ENCODE data around the gene STX2. TPM values are rescaled to one million over a fixed set of nuclear protein-coding genes. Genes with fewer than 3 reads are reported as not detected.
"Not testable (repeated sequence)": the region's sequence is repeated elsewhere in the genome, so short reads cannot be mapped to it uniquely, and the experiment has no call there.

The STX2 gene
- total RNA-seq, 1 donor from 2014 or later = 16.5 TPM

GRCh38 chr12:130858084-130858483, 19.0 kb upstream of the STX2 start:
- Histone ChIP-seq H3K27me3 (no peaks in the 10 kb centered on the region), H3K9me3 (no peaks in the 10 kb centered on the region), H3K4me3 (no peak overlapping the region), H3K27ac (no peak overlapping the region), H3K36me3 (no peaks in the 10 kb centered on the region), H3K4me1 (no peaks in the 10 kb centered on the region)
- DNase-seq (ENCODE audit: extremely low spot score in 2 of 2) = no peak
- TF ChIP-seq POLR2A (IDR thresholded peaks at IDR 0.05) (no peak), POLR2AphosphoS5 (IDR thresholded peaks at IDR 0.05; ENCODE audit: insufficient read depth in 1 of 2, low read depth in 1 of 2) (no peak), CTCF (IDR thresholded peaks at IDR 0.05) (no peak)
- intact Hi-C loops (cut with DNase I) = no loop called here

- no peak for DNase-seq (ENCODE audit: extremely low spot score in 2 of 2)
- no peaks in the 10 kb centered on the region for H3K27me3 ChIP-seq
- H3K4me3 ChIP-seq = no peak overlapping the region
- no peaks in the 10 kb centered on the region for H3K4me1 ChIP-seq
- H3K9me3 ChIP-seq = no peaks in the 10 kb centered on the region
- intact Hi-C loops (cut with DNase I) = no loop called here
- no peaks in the 10 kb centered on the region for H3K36me3 ChIP-seq
- no peak overlapping the region for H3K27ac ChIP-seq
- TF ChIP-seq CTCF (IDR thresholded peaks at IDR 0.05) (no peak), POLR2A (IDR thresholded peaks at IDR 0.05) (no peak), POLR2AphosphoS5 (IDR thresholded peaks at IDR 0.05; ENCODE audit: insufficient read depth in 1 of 2, low read depth in 1 of 2) (no peak)
These were observed 17.0 kb upstream of the STX2 start for GRCh38 chr12:130856088-130856487.

- no peak overlapping the region for H3K4me3 ChIP-seq
- no peak for TF ChIP-seq CTCF (IDR thresholded peaks at IDR 0.05)
- TF ChIP-seq POLR2A (IDR thresholded peaks at IDR 0.05) = no peak
- no peak for TF ChIP-seq POLR2AphosphoS5 (IDR thresholded peaks at IDR 0.05; ENCODE audit: insufficient read depth in 1 of 2, low read depth in 1 of 2)
- no peaks in the 10 kb centered on the region for H3K4me1 ChIP-seq
- no peak for DNase-seq (ENCODE audit: extremely low spot score in 2 of 2)
- no peaks in the 10 kb centered on the region for H3K27me3 ChIP-seq
- H3K27ac ChIP-seq = no peak overlapping the region
- H3K9me3 ChIP-seq = no peaks in the 10 kb centered on the region
- intact Hi-C loops (cut with DNase I) = no loop called here
- no peaks in the 10 kb centered on the region for H3K36me3 ChIP-seq
These were observed 11.5 kb upstream of the STX2 start for GRCh38 chr12:130850418-130851021.

GRCh38 chr12:130849561-130850417, 10.7 kb upstream of the STX2 start:
- no peaks in the 10 kb centered on the region for H3K9me3 ChIP-seq
- H3K4me1 ChIP-seq = no peaks in the 10 kb centered on the region
- intact Hi-C loops (cut with DNase I) = no loop called here
- no peaks in the 10 kb centered on the region for H3K27me3 ChIP-seq
- TF ChIP-seq POLR2A (IDR thresholded peaks at IDR 0.05) (no peak), CTCF (IDR thresholded peaks at IDR 0.05) (no peak), POLR2AphosphoS5 (IDR thresholded peaks at IDR 0.05; ENCODE audit: insufficient read depth in 1 of 2, low read depth in 1 of 2) (no peak)
- no peaks in the 10 kb centered on the region for H3K36me3 ChIP-seq
- H3K4me3 ChIP-seq = no peak overlapping the region
- no peak for DNase-seq (ENCODE audit: extremely low spot score in 2 of 2)
- H3K27ac ChIP-seq = no peak overlapping the region

- intact Hi-C loops (cut with DNase I); H3K4me1 ChIP-seq; H3K4me3 ChIP-seq; H3K36me3 ChIP-seq; H3K27ac ChIP-seq; H3K9me3 ChIP-seq; DNase-seq (ENCODE audit: extremely low spot score in 2 of 2); H3K27me3 ChIP-seq: not testable (repeated sequence)
These were observed 9.8 kb upstream of the STX2 start for GRCh38 chr12:130848785-130849305.

- H3K36me3 ChIP-seq; H3K4me1 ChIP-seq; H3K27me3 ChIP-seq; intact Hi-C loops (cut with DNase I); H3K4me3 ChIP-seq; H3K27ac ChIP-seq; H3K9me3 ChIP-seq; DNase-seq (ENCODE audit: extremely low spot score in 2 of 2): not testable (repeated sequence)
These were observed 9.1 kb upstream of the STX2 start for GRCh38 chr12:130848105-130848504.
